ENCODE measurements around the gene UBAP2L. TPM values are rescaled to one million over a fixed set of nuclear protein-coding genes. Genes with fewer than 3 reads are reported as not detected.
"Not testable (repeated sequence)": the region's sequence is repeated elsewhere in the genome, so short reads cannot be mapped to it uniquely, and the experiment has no call there.

The UBAP2L gene
- polyA plus RNA-seq, 6 donors from 2014 or later: 23.7 to 81.6 (median 47.4) TPM

DNA sequence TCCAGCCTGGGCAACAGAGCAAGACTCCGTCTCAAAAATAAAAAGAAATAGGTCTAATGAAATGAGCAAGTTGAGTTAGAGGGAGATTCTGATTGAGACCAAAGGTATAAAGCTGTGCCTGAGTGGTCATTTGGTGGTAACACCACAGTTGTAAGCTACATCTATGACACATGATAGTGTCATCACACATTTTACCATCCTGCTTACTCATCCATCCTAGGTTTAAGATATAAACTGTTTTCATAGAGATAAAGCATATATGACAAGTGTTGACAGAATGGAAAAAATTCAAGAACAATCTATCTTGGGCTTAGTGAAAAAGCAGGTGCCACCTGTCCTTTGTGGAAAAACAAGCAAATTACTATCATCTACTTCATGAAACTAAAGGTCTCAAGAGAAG is 7.5 kb upstream of the UBAP2L start:
- Mint-ChIP-seq H3K4me1 (peaks cover under 1 to 22% (median 2%) of the 10 kb centered on the region in 3 donors), H3K4me3 (no peak overlapping the region), H3K9me3 (no peaks in the 10 kb centered on the region), H3K27ac (no peak overlapping the region), H3K36me3 (peaks cover 1 to 13% of the 10 kb centered on the region in 2 donors), H3K27me3 (no peaks in the 10 kb centered on the region)
- DNase-seq: no peak
- ATAC-seq (ENCODE audit: low read depth in 2 of 2): no peak

GRCh38 chr1:154218545-154218944 is 2.2 kb upstream of the UBAP2L start:
- H3K4me1 Mint-ChIP-seq: peaks cover 39 to 67% (median 42%) of the 10 kb centered on the region in 3 donors
- H3K4me3 Mint-ChIP-seq: peak overlapping the region; percentile 64 to 100 (median 95)
- H3K9me3 Mint-ChIP-seq: no peaks in the 10 kb centered on the region
- ATAC-seq (ENCODE audit: low read depth in 2 of 2) (no peak), DNase-seq (no peak)
- peaks cover 5 to 6% of the 10 kb centered on the region in 2 donors for H3K36me3 Mint-ChIP-seq
- peak overlapping the region in 5 of 6 donors; percentile 15 to 99 (median 86) for H3K27ac Mint-ChIP-seq
- H3K27me3 Mint-ChIP-seq: no peaks in the 10 kb centered on the region

DNA sequence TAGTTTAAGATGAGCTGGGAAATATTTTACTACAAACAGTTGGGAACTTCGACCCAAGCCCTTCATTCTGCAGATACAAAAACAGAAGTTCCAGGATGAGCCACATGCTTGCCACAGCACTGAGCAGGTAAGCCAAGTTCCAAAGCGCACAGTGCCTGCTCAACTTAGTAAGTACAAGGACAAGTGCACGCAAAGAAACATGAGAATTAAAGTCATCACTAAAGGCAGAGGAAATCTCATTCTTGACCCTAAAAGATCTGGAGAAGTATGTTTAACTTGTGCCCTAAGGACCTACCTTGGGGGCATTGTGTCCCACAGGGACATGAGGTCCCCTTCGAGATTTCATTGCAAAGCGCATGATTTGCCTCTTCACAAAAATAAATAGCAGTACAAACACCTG is 1.2 kb upstream of the UBAP2L start:
- no peaks in the 10 kb centered on the region for H3K27me3 Mint-ChIP-seq
- peak overlapping the region; percentile 86 to 100 (median 98) for H3K4me3 Mint-ChIP-seq
- H3K4me1 Mint-ChIP-seq: peaks cover 44 to 72% (median 52%) of the 10 kb centered on the region in 3 donors
- DNase-seq: no peak
- H3K9me3 Mint-ChIP-seq: no peaks in the 10 kb centered on the region
- H3K27ac Mint-ChIP-seq: peak overlapping the region; percentile 99 to 100 (median 100)
- H3K36me3 Mint-ChIP-seq: peaks cover 5 to 6% of the 10 kb centered on the region in 2 donors
- no peak for ATAC-seq (ENCODE audit: low read depth in 2 of 2)

GRCh38 chr1:154220970-154221277 is 169 bp downstream of the UBAP2L start:
- ATAC-seq (ENCODE audit: low read depth in 2 of 2): no peak
- Mint-ChIP-seq H3K9me3 (no peaks in the 10 kb centered on the region), H3K4me3 (peak overlapping the region; percentile 86 to 100 (median 98)), H3K4me1 (peaks cover 55 to 81% (median 65%) of the 10 kb centered on the region in 3 donors), H3K27me3 (no peaks in the 10 kb centered on the region), H3K27ac (peak overlapping the region; percentile 99 to 100 (median 100)), H3K36me3 (peaks cover 5 to 6% of the 10 kb centered on the region in 2 donors)
- DNase-seq: no peak

DNA sequence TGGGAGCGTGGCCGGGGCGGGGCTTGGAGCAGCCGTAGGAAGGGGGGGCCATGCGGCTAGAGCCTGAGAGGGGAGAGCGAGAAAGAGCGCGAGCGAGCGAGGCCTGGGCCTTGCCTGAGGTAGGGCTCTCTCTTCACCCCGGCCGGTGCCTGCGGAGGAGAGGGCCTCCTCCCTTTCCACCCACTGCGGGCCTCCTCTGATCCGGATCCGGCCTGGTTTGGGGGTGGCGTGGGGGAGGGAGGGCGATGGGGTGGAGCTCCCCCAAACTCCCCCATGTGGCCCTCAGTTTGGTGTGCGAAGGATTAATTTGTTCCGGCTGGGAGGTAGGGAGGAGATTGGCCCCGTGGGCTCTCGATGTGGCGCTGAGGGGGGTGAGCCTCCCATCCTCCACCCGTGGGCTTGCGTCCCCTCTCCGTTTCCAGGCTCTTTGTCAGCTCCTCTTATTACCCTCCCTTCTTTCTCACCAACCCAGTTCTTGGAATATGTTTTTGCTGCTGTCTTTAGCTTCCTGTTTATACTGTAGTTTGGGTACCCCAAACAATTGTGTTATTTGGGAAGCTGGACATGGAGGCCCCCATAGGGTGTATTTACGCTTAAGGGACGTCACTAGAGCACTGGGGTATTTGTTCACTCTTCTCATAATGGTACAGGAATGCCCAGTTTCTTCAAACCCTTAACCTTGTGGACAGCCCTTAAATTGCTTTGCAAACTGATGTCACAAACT is 685 bp downstream of the UBAP2L start:
- peaks cover 5 to 11% of the 10 kb centered on the region in 2 donors for H3K36me3 Mint-ChIP-seq

GRCh38 chr1:154222518-154222917 is 1.8 kb downstream of the UBAP2L start:
- H3K4me3 Mint-ChIP-seq: peak overlapping the region; percentile 22 to 100 (median 95)
- H3K27ac Mint-ChIP-seq: peak overlapping the region; percentile 99 to 100 (median 100)
- no peak for ATAC-seq (ENCODE audit: low read depth in 2 of 2)
- H3K36me3 Mint-ChIP-seq: peaks cover 5 to 12% of the 10 kb centered on the region in 2 donors
- peaks cover 65 to 74% (median 69%) of the 10 kb centered on the region in 3 donors for H3K4me1 Mint-ChIP-seq
- DNase-seq: no peak
- no peaks in the 10 kb centered on the region for H3K27me3 Mint-ChIP-seq
- no peaks in the 10 kb centered on the region for H3K9me3 Mint-ChIP-seq

More for the DNA sequence above, 685 bp downstream of the UBAP2L start:
- Mint-ChIP-seq H3K4me1 (peaks cover 60 to 80% (median 69%) of the 10 kb centered on the region in 3 donors), H3K4me3 (peak overlapping the region; percentile 86 to 100 (median 98)), H3K27me3 (no peaks in the 10 kb centered on the region), H3K27ac (peak overlapping the region; percentile 99 to 100 (median 100)), H3K9me3 (no peaks in the 10 kb centered on the region)
- ATAC-seq (ENCODE audit: low read depth in 2 of 2) (peak; percentile 42 to 48), DNase-seq (peak; percentile 73)

DNA sequence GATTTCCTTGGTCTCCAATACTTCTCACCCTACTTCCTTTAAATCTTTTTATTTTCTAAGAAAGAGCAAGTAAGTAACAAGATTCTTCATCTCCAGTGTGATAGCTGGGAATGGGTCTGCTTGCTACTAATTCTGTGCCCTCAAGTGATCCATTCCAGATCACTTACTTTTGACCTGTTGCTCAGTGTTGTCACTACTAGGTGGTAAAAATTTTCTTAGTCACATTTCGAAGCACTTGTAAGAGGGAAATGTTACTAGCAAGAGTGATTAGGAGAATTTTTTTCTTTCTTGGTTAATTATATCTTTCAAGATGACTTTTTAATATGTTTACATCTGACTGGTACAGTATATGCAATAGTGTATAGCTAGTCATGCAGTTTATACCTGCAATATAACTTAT is 2.2 kb downstream of the UBAP2L start:
- Mint-ChIP-seq H3K36me3 (peaks cover 5 to 12% of the 10 kb centered on the region in 2 donors), H3K4me1 (peaks cover 65 to 73% (median 69%) of the 10 kb centered on the region in 3 donors), H3K27ac (peak overlapping the region; percentile 15 to 100 (median 82)), H3K27me3 (no peaks in the 10 kb centered on the region), H3K4me3 (peak overlapping the region in 7 of 8 donors; percentile 7 to 98 (median 71)), H3K9me3 (no peaks in the 10 kb centered on the region)
- no peak for ATAC-seq (ENCODE audit: low read depth in 2 of 2)
- DNase-seq: no peak

- H3K4me1 Mint-ChIP-seq: peaks cover 60 to 67% (median 65%) of the 10 kb centered on the region in 3 donors
- H3K27ac Mint-ChIP-seq: peak overlapping the region in 5 of 6 donors; percentile 71 to 99 (median 75)
- DNase-seq (no peak), ATAC-seq (ENCODE audit: low read depth in 2 of 2) (no peak)
- peaks cover under 1 to 8% of the 10 kb centered on the region in 2 donors for H3K36me3 Mint-ChIP-seq
- H3K9me3 Mint-ChIP-seq: no peaks in the 10 kb centered on the region
- no peaks in the 10 kb centered on the region for H3K27me3 Mint-ChIP-seq
- H3K4me3 Mint-ChIP-seq: peak overlapping the region in 2 of 8 donors; percentile 62 to 92
Observed at GRCh38 chr1:154223621-154224020, 2.9 kb downstream of the UBAP2L start.

- Mint-ChIP-seq H3K4me1 (peaks cover 49 to 51% (median 50%) of the 10 kb centered on the region in 3 donors), H3K27me3 (no peaks in the 10 kb centered on the region), H3K36me3 (peaks cover 0 to 6% of the 10 kb centered on the region in 2 donors), H3K4me3 (peak overlapping the region in 2 of 8 donors; percentile 30 to 37), H3K27ac (peak overlapping the region in 4 of 6 donors; percentile 60 to 99 (median 64)), H3K9me3 (no peaks in the 10 kb centered on the region)
- DNase-seq (no peak), ATAC-seq (ENCODE audit: low read depth in 2 of 2) (no peak)
Observed at GRCh38 chr1:154225370-154225769, 4.6 kb downstream of the UBAP2L start.

- DNase-seq; H3K9me3 Mint-ChIP-seq; ATAC-seq (ENCODE audit: low read depth in 2 of 2); H3K27me3 Mint-ChIP-seq; H3K4me3 Mint-ChIP-seq: not testable (repeated sequence)
- Mint-ChIP-seq H3K27ac (peak overlapping the region in 1 of 6 donors; percentile 59), H3K4me1 (peaks cover 2 to 11% (median 9%) of the 10 kb centered on the region in 3 donors), H3K36me3 (peaks cover 7 to 20% of the 10 kb centered on the region in 2 donors)
Observed at GRCh38 chr1:154231112-154231511, 10.4 kb downstream of the UBAP2L start.

DNA sequence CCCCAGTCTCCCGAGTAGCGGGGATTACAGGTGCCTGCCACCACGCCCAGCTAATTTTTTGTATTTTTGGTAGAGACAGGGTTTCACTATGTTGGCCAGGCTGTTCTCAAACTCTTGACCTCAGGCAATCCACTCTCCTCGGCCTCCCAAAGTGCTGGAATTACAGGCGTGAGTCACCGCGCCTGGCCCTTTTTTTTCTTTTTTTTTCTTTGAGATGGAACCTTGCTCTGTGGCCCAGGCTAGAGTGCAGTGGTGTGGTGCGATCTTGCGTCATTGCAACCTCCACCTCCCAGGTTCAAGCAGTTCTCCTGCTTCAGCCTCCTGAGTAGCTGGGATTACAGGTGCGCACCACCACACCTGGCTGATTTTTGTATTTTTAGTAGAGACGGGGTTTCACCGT is 12.4 kb downstream of the UBAP2L start:
- peaks cover 16 to 30% of the 10 kb centered on the region in 2 donors for H3K36me3 Mint-ChIP-seq
- H3K9me3 Mint-ChIP-seq; ATAC-seq (ENCODE audit: low read depth in 2 of 2): not testable (repeated sequence)

GRCh38 chr1:154236855-154237254 is 16.1 kb downstream of the UBAP2L start:
- ATAC-seq (ENCODE audit: low read depth in 2 of 2): no peak
- Mint-ChIP-seq H3K9me3 (no peaks in the 10 kb centered on the region), H3K36me3 (peaks cover 28 to 43% of the 10 kb centered on the region in 2 donors), H3K4me1 (peaks cover 8 to 14% (median 9%) of the 10 kb centered on the region in 3 donors), H3K27ac (no peak overlapping the region), H3K27me3 (no peaks in the 10 kb centered on the region), H3K4me3 (no peak overlapping the region)
- DNase-seq: no peak

More for the DNA sequence above, 12.4 kb downstream of the UBAP2L start:
- peak overlapping the region in 1 of 6 donors; percentile 95 for H3K27ac Mint-ChIP-seq
- not testable (repeated sequence) for DNase-seq, H3K4me3 Mint-ChIP-seq, H3K27me3 Mint-ChIP-seq, H3K4me1 Mint-ChIP-seq

DNA sequence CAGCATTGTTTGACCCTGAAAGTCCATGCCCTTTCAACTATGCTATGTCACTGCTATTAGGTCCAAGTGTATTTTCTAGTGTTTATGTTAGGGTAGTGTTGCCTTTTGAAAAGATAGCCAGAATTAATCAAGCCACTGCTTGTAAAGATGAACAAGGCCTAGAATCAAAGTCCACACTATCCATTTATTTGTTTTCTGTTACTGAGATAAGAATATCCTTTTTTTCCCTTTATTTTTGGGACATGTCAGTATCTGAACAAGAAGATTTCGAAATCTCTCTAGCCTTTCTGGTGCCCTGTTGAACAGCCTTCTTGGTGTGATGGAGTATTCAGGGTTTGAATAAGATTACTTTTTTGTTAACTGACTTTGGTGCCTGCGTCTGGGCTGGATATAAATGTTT is 16.7 kb downstream of the UBAP2L start:
- Mint-ChIP-seq H3K36me3 (peaks cover 32 to 43% of the 10 kb centered on the region in 2 donors), H3K9me3 (no peaks in the 10 kb centered on the region), H3K4me1 (peaks cover 5 to 14% (median 9%) of the 10 kb centered on the region in 3 donors), H3K4me3 (no peak overlapping the region), H3K27me3 (no peaks in the 10 kb centered on the region), H3K27ac (no peak overlapping the region)
- DNase-seq (no peak), ATAC-seq (ENCODE audit: low read depth in 2 of 2) (no peak)

All from naive B cell (primary cell).